SW 1271 (cell line): ENCODE measurements around the gene RAD51AP2.
"Not testable (repeated sequence)": the region's sequence is repeated elsewhere in the genome, so short reads cannot be mapped to it uniquely, and the experiment has no call there.

Experiments
- DNase-seq, 2 experiments: peaks; one replicate each; lab custom pipeline; 2025; lab: John Stamatoyannopoulos, UW

The RAD51AP2 gene

DNA sequence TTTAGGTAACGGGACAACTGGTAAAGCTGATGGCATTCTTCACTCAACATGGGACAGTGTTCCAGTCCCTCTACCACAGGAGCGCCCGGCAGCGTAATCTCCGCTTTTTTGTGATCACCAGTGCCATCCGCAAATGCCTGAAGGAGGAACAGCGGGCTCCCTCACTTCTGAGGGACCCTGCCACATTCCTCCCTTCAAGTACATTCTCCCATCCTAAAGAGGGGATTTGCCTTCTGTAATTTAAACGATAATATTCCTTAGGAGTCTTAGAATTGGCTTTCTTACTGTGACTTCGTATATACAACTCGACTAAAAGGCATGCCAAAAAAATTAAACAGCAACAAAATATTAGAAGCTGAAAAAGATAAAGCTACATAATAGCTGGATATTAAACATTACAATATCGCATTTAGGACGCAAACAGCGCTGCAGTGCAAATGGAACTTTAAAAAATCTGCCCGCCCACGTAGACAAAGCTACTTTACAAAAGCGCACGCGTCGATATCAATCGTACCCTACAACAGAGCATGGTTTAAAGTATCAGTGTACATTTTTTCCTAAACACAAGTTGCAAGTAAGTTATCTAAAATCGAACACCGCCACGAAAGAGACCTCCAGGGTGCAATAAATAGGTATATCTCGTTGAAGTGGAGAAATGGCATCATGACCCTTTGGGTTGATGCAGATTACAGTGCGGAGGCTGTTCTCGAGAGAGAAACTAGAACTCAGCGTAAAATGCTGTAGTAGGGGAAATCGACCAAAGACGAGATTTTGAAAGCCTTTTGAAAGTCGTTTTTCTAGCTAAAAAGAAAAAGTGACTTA, 20.0 kb upstream of the RAD51AP2 start:
- DNase-seq, result no peak

DNA sequence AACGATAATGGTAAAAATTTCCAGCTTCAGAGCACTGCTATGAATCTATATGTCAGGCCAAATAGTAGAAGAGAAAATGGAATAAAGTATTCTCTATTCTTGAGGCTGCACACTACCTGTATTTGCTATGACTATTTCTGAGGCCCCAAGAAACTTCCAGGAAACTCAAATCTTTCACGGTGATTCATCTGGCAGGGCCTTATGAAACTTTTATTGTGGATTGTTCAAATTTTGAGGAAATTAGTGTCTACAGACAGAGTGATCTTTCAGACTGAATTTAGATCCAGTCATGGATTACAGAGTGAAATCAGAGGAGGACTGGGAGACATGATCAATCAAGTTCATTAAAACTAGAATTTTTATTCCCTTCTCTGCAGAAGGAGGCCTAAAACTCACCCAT, 18.2 kb upstream of the RAD51AP2 start:
- DNase-seq, result no peak

DNA sequence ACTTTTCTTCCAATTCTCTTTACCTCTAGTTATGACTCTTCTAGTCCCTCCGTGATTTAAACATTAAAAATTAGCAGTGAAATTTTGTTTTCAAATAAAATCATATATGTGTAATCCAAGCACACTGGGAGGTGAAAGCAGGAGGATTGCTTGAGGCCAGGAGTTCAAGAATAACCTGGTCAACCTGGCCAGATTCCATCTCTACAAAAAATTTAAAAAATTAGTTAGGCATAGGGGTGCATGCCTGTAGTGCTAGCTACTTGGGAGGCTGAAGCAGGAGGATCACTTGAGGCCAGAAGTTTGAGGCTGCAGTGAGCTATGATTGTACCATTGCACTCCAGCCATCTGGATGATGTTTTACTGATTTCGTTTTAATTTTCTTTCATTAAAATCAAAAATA, 15.3 kb upstream of the RAD51AP2 start:
- DNase-seq, result no peak

DNA sequence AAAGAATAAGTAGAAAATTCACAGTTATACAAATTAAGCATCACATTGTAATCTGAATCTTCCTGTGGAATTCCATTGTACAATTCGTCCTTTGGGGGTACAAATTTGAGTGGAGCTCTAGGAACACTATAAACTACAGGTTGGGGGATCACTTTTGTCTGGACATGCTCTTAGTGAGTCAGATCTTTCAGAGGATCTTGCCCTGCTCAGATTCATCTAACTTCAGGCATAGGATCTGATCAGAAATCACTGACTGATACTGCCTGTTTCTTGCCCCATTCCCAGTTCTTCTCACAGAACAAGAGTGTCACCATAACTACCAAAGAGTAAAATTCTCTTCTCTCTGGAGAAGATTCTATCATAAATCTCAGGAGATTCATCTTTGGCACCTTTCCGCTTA, 11.5 kb upstream of the RAD51AP2 start:
- no peak for DNase-seq

DNA sequence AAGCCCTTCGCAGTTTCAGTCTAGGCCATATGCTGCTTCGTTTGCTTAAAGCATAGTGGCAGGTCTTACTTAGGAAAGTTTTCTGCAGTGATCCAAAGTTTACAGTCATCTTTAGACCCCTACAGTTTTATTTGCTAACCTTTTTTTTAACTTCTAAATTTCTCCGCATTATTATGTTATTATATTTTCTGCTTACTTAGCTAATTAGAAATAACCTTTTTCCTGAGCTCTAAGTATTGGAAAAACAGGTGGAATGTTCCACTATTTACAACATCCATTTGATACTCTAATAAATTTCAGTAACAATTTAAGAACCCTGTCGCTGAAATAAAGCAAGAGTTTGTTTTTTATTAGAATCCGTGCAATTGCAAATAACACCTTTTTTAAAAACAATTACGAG, 4.1 kb upstream of the RAD51AP2 start:
- DNase-seq, result no peak

DNA sequence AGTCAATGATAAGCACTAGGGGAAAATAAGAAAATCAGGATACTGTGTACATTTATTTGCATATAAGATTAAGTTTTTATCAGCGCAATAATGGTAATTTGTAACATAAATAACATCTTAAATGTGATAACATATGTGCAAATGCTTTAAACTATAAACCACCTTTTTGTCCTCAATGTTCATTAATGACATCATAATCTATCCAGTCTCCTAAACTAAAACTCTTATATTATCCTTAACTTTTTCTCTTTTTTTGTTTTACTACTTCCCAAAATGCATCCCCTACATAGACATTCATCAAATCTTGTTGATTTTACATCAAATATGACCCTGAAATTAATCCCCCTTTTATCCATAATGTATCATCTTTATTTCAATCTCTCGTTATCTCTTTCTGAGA, 3.4 kb upstream of the RAD51AP2 start:
- DNase-seq, result no peak

DNA sequence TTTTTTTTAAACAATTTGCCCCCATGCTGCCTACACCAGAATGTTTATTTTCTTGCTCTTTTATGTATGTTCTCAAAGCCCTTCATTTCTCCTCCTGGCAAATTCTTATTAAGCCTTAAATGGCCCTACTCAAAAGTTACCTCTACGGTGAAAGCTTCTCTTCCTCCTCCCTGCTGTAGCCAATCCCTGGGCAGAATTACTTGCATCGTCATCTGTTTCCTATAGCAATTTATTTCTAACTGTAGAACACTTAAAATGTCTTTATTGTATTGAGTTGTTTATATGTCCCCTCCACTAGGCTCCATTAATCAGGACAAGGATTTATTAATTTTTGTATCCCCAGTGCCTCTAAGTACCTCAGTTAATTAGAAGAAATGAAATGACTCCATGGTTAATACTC, 2.5 kb upstream of the RAD51AP2 start:
- DNase-seq, result no peak

DNA sequence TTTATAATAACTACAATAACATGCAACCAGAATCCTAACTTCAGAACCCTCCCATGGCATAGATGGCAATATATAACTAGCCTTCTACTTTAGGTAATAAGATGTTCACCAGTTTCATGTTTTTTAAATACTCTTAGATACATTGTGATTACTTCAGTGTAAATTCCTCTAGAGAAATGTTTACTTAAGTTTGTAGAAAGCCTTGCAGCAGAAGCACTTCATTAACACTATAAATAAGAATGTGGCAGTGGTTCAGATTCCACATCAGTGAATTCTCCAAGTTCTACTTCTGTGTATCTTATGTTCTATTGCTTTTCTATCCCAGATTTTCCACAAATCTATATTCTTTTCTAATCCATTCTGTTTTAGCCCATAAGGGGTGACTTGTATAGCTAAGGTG, 1.2 kb upstream of the RAD51AP2 start:
- no peak for DNase-seq

DNA sequence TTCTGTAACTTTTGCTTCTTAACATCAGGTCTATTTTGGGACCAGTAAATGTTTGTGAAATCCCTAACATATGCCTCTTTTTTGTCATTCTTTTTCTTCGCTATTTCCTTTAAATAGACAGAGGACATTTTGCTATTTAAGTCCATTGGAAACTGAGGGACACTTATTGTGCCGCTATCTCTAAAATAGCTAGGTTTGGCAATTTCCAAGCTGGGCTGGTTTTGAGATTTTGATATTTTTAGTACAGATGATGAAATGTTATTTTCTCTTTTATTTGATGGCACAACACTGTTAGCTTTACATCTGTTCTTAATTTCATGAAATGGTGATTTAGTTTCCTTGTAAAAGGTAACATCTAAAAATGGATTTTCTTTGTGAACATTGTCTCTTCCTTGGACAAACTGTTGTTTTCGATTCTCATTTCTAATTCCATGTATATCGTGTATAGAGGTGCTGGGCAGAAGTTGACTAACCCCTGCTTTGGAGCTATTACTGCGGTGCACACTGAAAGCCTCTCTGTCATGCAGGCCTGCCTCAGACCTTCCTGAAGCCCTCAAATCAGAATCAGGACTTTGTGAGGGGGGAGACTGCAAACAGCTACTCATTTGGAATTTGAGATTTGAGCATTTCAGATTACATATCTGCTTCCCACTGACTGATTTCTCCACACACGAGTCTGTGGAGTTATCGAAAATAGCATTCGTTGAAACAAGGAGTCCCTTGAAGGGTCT, 594 bp downstream of the RAD51AP2 start:
- no peak for DNase-seq

DNA sequence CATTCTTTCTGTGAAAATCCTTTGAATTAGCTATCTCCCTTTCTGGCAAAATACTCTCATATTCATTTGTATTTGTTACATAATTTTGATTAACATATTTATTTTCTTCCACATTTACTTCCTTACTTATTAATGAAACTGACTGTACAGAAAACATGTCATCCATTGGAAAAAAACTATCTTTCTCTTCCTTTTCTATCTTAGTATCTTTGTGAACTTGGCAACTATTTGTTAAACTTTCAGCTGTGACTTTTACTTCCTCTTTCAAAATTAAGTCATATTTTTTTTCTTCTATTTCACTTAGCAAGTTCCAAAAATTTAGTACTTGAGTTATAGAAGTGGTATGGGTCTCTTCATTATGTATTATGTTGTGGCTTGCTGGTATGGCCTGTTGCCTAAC, 2.6 kb downstream of the RAD51AP2 start:
- no peak for DNase-seq

DNA sequence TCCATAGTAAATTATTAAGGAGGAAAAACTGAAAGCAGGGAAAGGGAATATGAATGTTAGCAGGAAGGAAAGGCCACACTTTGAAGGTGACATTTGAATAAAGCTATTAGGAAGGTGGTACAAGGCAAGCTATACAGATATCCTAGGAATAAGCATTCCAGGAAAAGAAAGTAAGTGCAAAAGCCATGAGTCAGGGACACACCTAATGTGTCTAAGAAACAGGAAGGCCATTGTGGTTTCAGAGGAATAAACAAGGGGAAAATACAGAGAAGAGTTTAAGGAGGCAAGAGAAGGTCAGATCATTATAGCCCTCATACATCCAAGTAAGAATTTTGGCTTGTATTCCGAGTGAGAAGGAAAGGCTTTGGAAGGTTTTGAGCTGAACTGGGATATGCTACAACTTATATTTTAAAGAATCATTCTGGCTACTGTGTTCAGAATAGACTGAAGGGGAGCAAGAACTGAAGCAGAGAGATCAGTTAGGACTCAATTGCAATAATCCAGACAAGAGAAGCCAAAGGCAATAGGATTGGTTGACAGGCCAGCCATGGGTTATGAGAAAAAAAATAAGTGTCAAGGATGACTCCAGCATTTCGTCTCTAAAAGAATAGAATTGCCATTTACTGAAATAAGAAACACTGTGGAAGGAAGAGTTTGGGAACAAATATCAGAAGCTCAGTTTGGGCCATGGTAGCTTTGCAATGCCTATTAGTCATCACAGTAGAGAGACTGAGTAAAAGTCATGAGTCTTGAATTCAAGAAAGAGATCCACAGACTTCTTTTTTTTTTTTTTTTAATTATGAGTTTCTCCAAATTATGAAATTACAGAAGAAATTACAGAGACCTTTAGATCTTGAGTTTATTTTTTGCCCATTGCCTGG, 11.3 kb downstream of the RAD51AP2 start:
- peak; percentile 5 to 42 for DNase-seq

DNA sequence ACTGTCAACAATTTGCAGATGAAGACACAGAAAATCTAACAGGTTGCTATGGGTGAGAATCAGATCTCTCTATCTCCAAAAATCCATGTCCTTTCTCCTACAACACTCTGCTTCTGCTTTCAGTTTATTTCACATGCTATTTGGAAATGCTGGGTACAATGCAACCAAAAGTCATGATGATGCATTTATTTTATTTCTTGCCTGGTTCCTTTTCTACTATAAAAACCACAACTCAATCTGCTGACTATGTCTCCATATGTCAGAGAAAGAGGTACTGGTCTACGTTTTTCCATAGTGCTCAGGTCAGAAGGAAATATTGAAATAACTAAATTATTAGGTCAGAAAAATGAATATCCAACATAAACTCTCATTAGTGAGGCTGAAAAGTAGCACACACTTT, 20.5 kb downstream of the RAD51AP2 start:
- DNase-seq, result no peak

DNA sequence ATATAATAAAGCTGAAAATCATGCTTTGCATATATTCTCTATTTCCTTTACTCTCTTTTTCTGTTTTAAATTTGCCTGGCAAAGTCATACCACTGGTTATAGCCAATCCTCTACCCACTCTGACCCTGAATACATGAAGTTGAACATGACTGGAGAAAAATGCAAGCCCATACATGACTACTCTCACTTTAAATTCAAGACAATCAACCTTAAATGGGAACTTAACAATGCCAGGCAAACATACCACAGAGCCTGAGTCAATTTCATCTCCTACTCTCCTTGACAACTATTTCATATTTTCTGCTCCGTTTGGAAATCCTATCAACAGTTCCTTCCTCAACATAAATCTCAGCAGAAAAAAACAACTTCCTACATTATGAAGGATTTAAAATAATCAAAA, 22.6 kb downstream of the RAD51AP2 start:
- no peak for DNase-seq

DNA sequence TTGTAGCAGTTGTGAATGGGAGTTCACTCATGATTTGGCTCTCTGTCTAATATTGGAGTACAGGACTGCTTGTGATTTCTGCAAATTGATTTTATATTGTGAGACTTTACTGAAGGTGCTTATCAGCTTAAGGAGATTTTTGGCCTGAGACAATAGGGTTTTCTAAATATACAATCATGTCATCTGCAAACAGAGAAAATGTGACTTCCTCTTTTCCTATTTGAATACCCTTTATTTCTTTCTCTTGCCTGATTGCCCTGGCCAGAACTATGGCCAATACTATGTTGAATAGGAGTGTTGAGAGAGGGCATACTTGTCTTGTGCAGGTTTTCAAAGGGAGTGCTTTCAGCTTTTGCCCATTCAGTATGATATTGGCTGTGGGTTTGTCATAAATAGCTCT, 28.1 kb downstream of the RAD51AP2 start:
- DNase-seq, result not testable (repeated sequence)

DNA sequence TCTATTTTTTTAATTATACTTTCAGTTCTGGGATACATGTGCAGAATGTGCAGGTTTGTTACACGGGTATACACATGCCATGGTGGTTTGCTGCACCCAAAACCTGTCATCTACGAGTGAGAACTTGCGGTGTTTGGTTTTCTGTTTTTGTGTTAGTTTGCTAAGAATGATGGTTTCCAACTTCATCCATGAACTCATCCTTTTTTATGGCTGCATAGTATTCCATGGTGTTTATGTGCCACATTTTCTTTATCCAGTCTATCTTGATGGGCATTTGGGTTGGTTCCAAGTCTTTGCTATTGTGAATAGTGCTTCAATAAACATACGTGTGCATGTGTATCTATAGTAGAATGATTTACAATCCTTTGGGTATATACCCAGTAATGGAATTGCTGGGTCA, 29.6 kb downstream of the RAD51AP2 start:
- not testable (repeated sequence) for DNase-seq

DNA sequence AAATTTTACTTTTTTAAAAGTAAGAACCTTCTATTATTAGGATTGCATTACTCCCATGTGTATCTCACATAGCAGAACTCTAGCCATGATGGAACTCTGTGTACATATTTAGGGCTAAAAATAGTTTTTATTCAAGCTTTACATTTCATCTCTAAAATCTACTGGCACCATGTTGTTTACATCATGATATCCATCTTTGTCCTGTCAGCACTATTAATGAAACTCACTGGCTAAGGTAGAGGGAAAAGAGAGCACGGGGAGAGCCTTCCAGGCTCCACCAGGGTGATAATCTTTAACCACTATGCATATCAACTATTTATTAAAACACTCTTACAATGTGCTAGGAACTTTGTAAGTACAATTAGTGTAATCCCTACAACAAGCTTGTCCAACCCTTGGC, 34.7 kb downstream of the RAD51AP2 start:
- DNase-seq, result no peak

DNA sequence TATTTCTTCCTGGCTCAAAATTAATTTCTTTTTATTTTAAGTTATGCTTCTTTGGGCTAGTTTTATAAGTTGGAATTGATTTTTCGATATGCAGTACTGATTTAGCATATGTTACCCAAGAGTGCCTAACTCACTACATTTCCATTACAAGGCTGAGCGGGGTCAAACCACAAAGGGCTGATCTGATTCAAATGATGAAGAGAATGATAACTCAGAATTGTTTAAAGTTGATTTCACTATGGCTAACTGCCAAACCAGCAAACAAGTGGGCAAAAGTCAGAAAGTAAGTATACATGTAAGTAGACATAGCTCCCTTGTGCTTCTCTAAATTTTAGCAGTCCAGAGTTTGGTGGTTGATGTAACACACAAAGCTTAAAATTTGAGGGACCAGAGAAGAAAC, 35.6 kb downstream of the RAD51AP2 start:
- no peak for DNase-seq

DNA sequence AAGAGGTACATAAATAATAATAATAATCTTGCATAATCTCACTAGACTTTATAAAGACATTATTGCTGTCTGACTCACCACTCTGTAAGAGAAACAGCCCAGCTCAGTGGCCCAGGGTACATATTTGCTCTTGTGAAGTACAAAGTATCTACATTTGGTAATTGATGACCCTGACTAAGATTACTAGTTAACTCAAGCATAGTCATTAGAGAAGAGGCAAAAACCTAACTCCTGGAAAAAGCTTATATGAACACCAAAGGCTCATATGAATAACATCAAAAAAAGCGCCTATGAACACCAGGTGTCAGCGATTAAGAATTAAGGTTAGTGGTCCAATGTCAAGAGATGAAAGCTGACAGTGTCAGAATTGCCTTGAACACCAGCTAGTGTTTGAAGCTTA, 38.4 kb downstream of the RAD51AP2 start:
- no peak for DNase-seq

DNA sequence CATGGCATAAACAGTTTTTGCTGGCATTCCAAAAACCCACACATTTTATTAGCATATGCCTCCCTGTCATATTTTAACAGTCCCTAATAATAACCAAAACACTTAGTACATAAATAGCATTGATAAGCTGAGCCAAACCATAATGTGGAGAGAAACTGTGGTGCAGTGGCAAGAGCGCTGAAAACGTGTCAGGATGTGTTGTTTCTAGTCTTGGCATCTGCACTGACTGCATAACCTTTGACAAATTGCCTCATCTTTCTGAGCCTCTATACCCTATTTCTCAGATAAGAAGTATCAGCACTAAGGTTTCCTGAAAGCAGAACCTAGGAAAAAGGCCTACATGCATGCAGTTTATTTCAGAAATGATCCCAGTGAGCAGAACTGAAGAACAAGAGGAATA, 41.4 kb downstream of the RAD51AP2 start:
- no peak for DNase-seq

DNA sequence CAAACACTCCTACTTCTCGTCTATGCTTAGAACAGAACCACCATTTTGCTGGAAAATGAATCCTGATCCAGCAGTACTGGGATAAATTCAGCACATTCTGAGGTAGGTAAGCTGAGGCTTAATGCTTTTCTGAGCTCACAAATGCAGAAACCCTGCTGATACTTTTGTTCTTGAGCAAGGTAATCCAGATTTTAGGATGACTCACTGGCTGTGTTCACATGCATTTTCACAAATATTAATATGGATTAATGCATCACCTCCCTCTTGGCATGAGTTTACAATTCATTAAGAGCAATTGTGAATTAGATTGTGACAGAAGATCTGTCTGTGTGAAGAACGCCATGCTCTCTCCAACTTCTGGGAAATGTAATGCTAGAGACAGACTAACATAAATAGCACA, 42.2 kb downstream of the RAD51AP2 start:
- DNase-seq, result no peak

DNA sequence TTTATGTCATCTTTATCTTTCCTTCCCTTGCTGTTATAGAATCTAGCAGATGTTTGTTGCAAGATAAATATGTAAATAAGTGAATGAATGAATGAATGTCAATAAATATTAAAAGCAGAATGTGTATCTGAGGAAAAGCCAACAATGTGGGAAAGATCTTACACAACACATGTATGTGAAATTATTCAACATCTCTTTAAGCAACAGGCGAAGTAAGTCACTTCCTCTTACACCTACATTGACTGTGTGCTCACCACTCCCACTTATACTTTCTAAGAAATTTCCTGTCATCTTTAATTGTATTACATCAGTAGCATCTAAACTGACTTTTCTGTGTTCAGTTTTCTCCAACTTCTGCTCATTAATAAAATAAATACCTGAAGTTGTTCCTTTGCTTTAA, 43.0 kb downstream of the RAD51AP2 start:
- DNase-seq, result no peak

DNA sequence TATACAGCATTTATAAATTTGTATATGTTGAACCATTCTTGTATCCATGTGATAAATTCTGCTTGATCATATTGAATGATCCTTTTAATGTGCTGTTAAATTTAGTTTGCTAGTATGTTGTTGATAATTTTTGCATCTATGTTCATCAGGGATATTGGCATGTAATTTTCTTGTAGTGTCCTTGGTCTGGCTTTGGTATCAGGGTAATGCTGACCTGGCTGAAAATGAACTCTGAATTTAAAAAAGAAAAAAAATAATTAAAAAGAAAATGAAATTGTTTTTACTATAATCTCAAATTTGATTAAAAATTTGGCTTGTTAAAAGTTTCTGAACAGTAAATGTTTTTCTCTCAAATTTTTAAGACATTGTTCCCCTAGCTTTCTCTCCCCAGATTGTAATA, 46.3 kb downstream of the RAD51AP2 start:
- no peak for DNase-seq
